HG03135 (cell line): ENCODE measurements around the gene OSBPL10.

Experiments used
- ATAC-seq: cut with Tn5 transposase; IDR thresholded peaks from one replicate; pipeline ENCODE4 v1.9.1; 2021; ENCODE audit warnings: mild to moderate bottlenecking, moderate library complexity; ENCODE audit not compliant: unreplicated experiment

Gene OSBPL10

DNA sequence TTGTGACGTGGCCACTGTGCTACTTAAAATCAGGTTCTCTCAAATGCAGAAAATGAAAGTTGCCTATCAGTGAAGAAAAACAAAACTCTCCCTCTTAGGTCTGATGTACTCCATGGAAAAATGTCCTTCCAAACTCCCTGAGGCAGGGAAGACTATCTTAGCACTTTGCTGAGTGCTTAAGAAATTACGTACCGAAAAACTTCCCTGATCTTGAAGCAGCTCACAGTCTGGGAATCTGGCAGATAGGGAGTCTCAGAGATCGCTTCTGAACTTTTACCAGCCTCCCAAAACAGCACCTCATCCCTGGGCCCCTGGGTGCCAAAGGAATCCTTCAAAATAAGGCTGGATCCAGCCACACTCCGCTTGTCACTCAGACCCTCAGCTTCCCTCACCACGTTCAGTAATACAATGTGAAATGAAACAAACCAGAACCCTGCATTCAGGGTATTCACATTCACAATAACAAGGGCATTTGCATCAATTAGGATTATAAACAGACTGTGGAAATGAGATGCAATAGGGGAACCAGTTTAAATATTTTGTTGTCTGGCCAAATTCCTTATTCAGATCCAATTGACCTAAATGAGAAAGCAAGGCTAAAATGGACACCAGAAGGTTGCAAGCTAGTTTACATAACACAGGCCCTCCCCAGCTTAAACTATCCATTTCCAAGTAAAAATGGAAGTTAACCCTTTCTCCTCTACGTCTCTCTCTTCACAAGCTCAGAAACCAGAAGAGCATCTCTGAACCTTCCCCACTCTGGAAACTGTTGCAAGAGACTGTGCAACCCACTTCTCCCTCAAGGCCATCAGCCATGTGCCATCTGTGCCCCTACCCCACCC lies 20.9 kb downstream of the OSBPL10 start:
- ATAC-seq = peak; percentile 23

GRCh38 chr3:31959251-31959650 lies 21.8 kb downstream of the OSBPL10 start:
- no peak for ATAC-seq

- no peak for ATAC-seq
These were observed 22.3 kb downstream of the OSBPL10 start for GRCh38 chr3:31958701-31959152.

GRCh38 chr3:31957106-31957505 lies 24.0 kb downstream of the OSBPL10 start:
- no peak for ATAC-seq

DNA sequence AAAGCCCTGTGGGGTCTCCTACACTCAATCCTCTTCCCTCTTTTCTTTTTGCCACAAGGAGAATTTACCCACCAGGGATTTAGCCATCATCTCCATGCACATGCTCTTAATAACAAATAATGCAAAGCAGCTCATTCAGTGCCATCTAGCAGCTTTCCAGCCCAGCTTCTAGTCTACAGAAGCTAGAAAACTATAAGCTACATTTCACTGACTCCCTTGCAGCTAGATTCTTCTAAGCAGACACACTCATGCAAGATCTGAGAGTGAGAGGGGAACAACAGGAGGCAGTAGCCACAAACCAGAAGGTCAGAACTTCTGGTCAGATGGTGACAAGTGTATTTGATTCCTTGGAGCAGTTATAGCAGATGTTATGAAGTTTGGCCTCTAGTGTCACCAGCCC lies 25.5 kb downstream of the OSBPL10 start:
- ATAC-seq = no peak

- ATAC-seq = no peak
These were observed 27.4 kb downstream of the OSBPL10 start for GRCh38 chr3:31953636-31954035.

GRCh38 chr3:31953091-31953490 lies 28.0 kb downstream of the OSBPL10 start:
- no peak for ATAC-seq

DNA sequence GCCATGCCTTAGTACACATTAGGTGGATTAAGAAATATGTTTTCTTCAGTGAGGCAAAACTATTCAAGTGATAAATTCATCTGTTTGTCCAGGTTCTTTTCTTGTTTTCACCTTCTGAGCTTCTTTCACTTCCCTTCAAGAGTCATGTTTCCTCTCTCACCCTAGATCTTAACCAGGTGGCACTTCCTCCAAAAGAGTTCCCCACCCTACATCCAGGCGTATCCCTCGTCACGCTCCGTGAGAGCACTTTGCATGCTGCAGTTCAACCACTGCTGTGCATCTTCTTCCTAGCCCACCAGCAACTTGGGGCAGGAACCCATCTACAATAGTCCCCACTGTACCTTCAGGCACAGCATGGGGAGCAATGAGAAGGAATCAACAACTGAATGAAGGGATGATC lies 28.9 kb downstream of the OSBPL10 start:
- peak; percentile 89 for ATAC-seq

DNA sequence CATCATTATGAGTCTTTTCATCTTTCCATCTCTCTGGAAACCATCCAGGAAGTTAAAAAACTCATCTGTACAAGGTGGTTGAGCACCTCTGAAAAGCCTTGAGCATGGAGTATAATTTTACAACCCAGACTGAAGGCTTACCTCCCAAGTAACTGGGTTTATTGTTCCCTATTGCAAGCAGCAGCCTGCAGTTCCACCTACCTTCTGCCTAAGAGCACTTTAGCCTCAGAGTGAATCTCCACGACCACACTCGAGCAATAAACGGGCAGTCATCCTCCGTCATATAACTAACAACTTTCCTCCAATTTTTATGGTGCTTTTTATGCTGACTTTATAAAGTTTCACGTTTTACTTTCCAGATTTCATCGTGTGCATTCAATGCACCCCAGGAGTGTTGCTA lies 32.8 kb downstream of the OSBPL10 start:
- ATAC-seq = no peak

DNA sequence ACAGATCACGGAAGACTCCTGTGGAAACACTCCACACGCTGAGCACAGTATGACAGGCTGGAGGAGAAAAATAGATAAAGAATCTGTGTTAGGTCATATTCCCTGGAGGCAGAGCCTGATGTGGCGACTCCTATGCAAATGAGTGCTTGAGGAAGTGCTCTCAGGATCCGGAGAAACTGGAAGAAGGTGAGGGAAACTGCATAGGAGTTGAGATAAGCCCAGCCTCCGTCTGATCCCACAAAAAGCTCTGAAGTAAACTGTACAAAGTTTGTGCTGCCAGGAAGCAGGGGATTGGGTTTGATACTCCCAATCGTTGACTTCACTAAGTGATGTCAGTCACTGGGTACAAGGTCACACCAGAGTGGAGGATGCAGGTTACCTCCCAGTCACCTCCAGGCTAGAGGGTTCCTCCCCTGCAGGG lies 33.4 kb downstream of the OSBPL10 start:
- no peak for ATAC-seq

DNA sequence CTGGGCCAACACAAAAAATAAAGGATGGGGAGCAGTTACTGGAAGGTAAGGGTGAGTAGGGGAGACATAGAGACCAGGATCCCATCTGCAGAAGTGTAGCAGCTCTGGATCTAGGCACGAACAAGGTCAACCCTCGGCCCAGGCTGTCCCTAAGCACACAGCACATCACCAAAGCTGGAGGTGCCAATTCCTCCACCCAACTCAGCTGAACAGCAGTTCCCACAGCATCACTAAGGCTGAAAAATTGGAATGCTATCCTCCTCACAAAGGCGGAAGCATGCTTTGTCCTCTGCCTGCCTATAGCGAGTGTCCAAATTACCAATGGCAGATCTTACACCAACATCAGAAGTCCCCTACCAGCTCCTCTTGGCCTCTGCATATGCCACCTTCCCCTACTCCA lies 33.9 kb downstream of the OSBPL10 start:
- ATAC-seq = no peak

- no peak for ATAC-seq
These were observed 34.5 kb downstream of the OSBPL10 start for GRCh38 chr3:31946484-31947081.

DNA sequence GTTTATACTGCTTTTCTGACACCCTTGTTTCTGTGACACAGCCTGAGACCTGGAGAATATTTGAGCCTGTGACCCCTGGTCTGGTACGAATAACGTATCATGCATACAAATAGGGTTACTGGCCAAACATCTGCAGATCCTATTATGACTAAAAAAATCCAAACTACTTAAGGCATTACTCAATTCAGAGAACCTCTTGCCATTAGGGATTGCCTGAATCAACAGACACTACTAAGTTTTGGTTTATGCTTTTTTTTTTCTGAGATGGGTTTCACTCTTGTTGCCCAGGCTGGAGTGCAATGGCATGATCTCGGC lies 35.4 kb downstream of the OSBPL10 start:
- no peak for ATAC-seq

GRCh38 chr3:31943041-31943440 lies 38.0 kb downstream of the OSBPL10 start:
- no peak for ATAC-seq

DNA sequence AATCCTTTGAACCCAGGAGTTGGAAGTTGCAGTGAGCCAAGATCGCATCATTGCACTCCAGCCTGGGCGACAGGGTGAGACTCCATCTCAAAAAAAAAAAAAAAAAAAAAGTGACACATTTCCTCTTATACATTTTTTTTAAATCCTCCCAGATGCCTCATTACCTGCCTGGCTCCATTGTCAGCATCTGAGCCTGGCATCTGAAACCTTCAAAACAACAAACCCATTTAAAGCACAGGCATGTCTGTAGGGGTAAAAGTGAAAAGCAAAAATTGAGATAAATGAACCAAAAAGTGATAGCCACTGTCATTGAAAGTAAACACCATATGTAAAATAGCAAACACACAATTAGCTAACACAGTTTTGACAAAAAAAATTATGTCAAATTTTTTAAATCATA lies 38.6 kb downstream of the OSBPL10 start:
- no peak for ATAC-seq

DNA sequence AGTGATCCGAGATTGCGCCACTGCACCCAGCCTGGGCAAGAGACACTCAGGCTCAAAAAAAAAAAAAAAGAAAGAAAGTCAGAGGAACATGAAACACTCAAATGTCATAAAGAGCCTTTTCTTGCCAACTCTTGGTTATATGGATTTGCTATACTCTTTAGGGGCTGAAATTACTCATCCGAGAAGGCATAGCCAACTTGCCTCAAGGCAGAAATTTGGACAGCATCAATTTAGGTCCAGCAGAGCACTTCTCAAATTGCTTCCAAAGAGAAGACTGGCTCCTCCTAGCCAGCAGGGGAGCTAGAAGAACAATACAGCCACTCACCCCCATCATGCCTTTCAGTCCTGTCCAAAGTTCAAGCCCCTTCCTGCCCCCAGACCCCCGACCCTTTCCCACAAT lies 43.8 kb downstream of the OSBPL10 start:
- ATAC-seq = no peak

- ATAC-seq = no peak
These were observed 44.5 kb downstream of the OSBPL10 start for GRCh38 chr3:31936420-31937060.

GRCh38 chr3:31934866-31935265 lies 46.2 kb downstream of the OSBPL10 start:
- no peak for ATAC-seq

GRCh38 chr3:31934018-31934417 lies 47.0 kb downstream of the OSBPL10 start:
- no peak for ATAC-seq

DNA sequence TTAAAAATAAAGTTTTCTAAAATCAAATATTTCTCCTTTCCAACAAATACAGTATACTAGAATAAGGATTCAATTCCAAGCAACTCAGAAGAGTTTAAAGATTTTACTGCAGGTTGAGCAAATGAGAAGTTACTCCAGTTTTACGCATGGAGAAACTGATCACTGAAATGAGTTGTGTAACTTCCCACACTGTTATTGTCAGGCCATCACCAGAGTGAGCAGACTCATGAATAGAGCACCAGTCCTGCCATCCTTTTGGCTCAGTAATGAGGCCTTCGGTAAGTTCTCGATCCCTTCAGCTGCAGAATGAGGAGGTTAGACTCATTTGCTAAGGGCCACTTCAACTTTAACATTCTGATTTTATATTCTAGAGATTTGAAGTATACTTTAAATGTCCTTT lies 48.1 kb downstream of the OSBPL10 start:
- no peak for ATAC-seq

DNA sequence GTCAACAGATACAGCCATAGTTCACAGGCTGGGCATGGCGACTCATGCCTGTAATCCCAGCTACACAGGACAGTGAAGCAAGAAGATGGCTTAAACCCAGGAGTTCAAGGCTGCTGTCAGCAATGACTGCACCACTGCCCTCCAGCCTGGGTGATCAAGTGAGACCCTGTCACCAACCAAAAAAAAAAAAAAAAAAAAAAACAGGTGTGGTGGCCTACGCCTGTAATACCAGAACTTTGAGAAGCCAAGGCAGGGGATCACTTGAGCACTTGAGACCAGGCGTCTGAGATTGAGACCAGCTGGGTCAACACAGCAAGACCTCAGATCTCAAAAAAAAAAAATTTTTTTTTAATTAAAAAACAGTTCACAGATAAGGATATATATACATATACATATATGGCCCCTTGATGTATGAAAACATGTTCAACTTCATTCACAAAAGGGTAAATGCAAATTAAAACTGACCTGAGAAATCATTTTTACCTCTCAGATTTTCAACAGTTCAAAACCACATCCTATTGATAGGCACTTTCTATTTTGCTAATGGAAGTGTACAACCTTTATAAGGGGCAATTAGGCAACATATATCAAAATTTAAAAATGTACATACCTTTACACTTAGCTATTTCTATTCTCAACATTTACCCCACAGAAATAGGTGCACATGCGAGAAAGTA lies 51.1 kb downstream of the OSBPL10 start:
- ATAC-seq = no peak

DNA sequence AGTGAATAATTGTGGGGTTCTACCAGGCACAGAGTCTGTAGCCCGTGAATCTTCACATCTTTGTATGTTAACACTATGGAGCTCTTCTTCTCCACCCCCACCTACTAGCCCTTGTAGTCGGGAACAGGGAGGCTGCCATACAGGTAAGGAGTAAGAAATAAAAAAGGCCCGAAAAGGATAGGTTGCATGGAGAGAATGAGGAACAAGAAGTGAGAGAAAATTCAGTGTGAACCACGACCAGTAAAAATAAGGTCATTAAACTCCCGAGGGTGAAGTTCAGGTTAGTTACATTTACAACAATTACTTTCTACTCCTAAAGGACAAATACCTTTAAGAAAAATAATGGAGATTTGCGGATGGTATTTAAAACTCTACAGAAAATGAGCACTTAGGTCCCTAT lies 53.3 kb downstream of the OSBPL10 start:
- no peak for ATAC-seq
